Measurements from ENCODE around the gene RNGTT. TPM values are rescaled to one million over a fixed set of nuclear protein-coding genes. Genes with fewer than 3 reads are reported as not detected.
"Not testable (repeated sequence)": the region's sequence is repeated elsewhere in the genome, so short reads cannot be mapped to it uniquely, and the experiment has no call there.

RNGTT gene
- total and polyA plus RNA-seq, 2 donors = 6.8 to 35.0 TPM

- not testable (repeated sequence) for H3K4me1 ChIP-seq (ENCODE audit: insufficient read depth); DNase-seq (ENCODE audit: extremely low spot score); H3K27ac ChIP-seq (ENCODE audit: low read depth); H3K36me3 ChIP-seq (ENCODE audit: insufficient read depth); H3K4me3 ChIP-seq (ENCODE audit: low read depth, low read length)
- WGBS = no CpG with 5 or more reads among the region's 1 CpG
Observed at GRCh38 chr6:88716399-88716798, 247.0 kb downstream of the RNGTT start.

DNA sequence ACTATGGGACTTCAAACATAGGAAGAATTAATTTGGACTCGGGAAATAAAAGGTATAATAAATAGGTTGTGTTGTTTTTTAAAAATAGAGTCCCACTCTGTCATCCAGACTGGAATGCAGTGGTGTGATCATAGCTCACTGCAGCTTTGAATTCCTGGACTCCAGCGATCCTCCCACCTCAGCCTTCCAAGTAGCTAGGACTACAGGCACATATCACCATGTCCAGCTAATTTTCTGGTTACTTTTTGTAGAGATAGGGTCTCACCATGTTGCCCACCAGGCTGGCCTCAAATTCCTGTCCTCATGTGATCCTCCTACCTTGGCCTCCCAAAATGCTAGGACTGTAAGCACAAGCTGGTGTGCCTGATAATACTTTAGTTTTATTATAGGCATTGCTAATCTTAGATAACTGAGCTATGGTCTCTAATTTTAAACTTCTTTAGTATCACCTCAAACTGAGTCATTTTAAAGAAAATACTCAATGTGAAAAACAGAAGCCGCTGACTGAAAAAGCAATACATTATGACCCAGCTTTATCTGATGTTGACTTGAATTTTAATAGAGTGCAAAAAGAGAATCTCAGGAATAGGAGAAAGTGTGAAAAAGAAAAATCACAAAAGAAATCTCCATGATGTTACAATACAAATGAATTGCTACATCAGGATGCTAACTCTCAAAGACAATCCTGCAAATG lies 251.0 kb downstream of the RNGTT start:
- DNase-seq (ENCODE audit: extremely low spot score) = no peak
- H3K4me1 ChIP-seq (ENCODE audit: insufficient read depth) = no peaks in the 10 kb centered on the region
- no peaks in the 10 kb centered on the region for H3K36me3 ChIP-seq (ENCODE audit: insufficient read depth)
- 96% methylated on average over 3 of the region's 3 CpGs for WGBS
- H3K4me3 ChIP-seq (ENCODE audit: low read depth, low read length) = no peak overlapping the region
- H3K27ac ChIP-seq (ENCODE audit: low read depth) = no peak overlapping the region

- no peak for DNase-seq (ENCODE audit: extremely low spot score)
- no peaks in the 10 kb centered on the region for H3K36me3 ChIP-seq (ENCODE audit: insufficient read depth)
- H3K4me3 ChIP-seq (ENCODE audit: low read depth, low read length) = no peak overlapping the region
- no peaks in the 10 kb centered on the region for H3K4me1 ChIP-seq (ENCODE audit: insufficient read depth)
- no peak overlapping the region for H3K27ac ChIP-seq (ENCODE audit: low read depth)
- WGBS = 100% methylated on average over 1 of the region's 1 CpG
Observed at GRCh38 chr6:88709819-88710246, 253.6 kb downstream of the RNGTT start.

DNA sequence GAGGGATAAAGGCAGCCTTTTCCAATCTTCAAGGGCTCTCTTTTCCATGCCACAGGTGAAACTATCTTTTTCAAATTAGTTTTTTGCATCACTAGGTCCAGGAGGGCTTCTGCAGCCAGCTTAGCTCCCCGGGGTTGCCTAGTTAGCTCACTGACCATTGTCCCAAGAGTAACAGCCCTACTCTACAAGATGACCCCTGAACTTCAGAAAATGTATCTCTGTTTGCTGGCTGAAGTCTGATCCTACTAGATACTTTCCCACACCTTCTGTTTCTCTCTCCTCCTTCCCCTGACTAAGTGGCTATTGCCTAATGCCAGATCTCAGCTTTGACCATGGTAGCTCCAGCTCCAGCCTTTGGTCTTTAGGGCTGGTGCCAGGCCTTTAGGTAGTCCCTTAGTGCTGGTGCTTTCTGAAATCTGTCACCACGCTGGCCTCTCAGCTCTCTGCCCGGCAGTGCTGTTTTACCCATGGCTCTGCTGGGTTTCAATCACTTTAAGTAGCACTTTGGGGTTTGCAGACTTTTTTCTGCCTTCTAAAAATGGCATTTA lies 255.1 kb downstream of the RNGTT start:
- no peaks in the 10 kb centered on the region for H3K4me1 ChIP-seq (ENCODE audit: insufficient read depth)
- H3K4me3 ChIP-seq (ENCODE audit: low read depth, low read length) = no peak overlapping the region
- H3K36me3 ChIP-seq (ENCODE audit: insufficient read depth) = no peaks in the 10 kb centered on the region
- DNase-seq (ENCODE audit: extremely low spot score) = no peak
- no peak overlapping the region for H3K27ac ChIP-seq (ENCODE audit: low read depth)
- WGBS = 95% methylated on average over 3 of the region's 3 CpGs

GRCh38 chr6:88705601-88706000 lies 257.8 kb downstream of the RNGTT start:
- Histone ChIP-seq H3K36me3 (ENCODE audit: insufficient read depth) (no peaks in the 10 kb centered on the region), H3K27ac (ENCODE audit: low read depth) (no peak overlapping the region), H3K4me3 (ENCODE audit: low read depth, low read length) (no peak overlapping the region), H3K4me1 (ENCODE audit: insufficient read depth) (no peaks in the 10 kb centered on the region)
- no peak for DNase-seq (ENCODE audit: extremely low spot score)

GRCh38 chr6:88704980-88705379 lies 258.4 kb downstream of the RNGTT start:
- H3K27ac ChIP-seq (ENCODE audit: low read depth) = no peak overlapping the region
- no peak for DNase-seq (ENCODE audit: extremely low spot score)
- H3K36me3 ChIP-seq (ENCODE audit: insufficient read depth) = no peaks in the 10 kb centered on the region
- no peak overlapping the region for H3K4me3 ChIP-seq (ENCODE audit: low read depth, low read length)
- 63% methylated on average over 1 of the region's 1 CpG for WGBS
- no peaks in the 10 kb centered on the region for H3K4me1 ChIP-seq (ENCODE audit: insufficient read depth)

- no peaks in the 10 kb centered on the region for H3K36me3 ChIP-seq (ENCODE audit: insufficient read depth)
- WGBS = 96% methylated on average over 4 of the region's 4 CpGs
- H3K27ac ChIP-seq (ENCODE audit: low read depth) = no peak overlapping the region
- no peak for DNase-seq (ENCODE audit: extremely low spot score)
- H3K4me1 ChIP-seq (ENCODE audit: insufficient read depth) = no peaks in the 10 kb centered on the region
- H3K4me3 ChIP-seq (ENCODE audit: low read depth, low read length) = no peak overlapping the region
Observed at GRCh38 chr6:88702956-88703556, 260.4 kb downstream of the RNGTT start.

GRCh38 chr6:88698661-88699060 lies 264.8 kb downstream of the RNGTT start:
- DNase-seq (ENCODE audit: extremely low spot score) = no peak
- 86% methylated on average over 5 of the region's 5 CpGs for WGBS
- Histone ChIP-seq H3K27ac (ENCODE audit: low read depth) (no peak overlapping the region), H3K4me3 (ENCODE audit: low read depth, low read length) (no peak overlapping the region), H3K36me3 (ENCODE audit: insufficient read depth) (no peaks in the 10 kb centered on the region), H3K4me1 (ENCODE audit: insufficient read depth) (no peaks in the 10 kb centered on the region)

- no peaks in the 10 kb centered on the region for H3K4me1 ChIP-seq (ENCODE audit: insufficient read depth)
- 94% methylated on average over 4 of the region's 4 CpGs for WGBS
- no peak overlapping the region for H3K4me3 ChIP-seq (ENCODE audit: low read depth, low read length)
- no peak overlapping the region for H3K27ac ChIP-seq (ENCODE audit: low read depth)
- DNase-seq (ENCODE audit: extremely low spot score) = no peak
- H3K36me3 ChIP-seq (ENCODE audit: insufficient read depth) = no peaks in the 10 kb centered on the region
Observed at GRCh38 chr6:88695937-88696336, 267.5 kb downstream of the RNGTT start.

DNA sequence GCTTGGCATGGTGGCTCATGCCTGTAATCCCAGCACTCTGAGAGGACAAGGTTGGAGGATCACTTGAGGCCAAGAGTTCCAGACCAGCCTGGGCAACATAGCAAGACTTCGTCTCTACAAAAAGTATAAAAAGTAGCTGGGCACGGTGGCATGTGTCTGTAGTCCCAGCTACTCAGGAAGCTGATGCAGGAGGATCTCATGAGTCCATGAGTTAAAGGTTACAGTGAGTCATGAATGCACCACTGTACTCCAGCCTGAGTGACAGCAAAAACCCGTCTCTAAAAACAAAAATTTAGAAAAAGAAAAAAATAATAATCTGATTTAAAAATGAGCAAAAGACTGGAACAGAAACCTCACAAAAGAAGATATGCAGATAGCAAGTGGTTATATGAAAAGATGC lies 279.7 kb downstream of the RNGTT start:
- no peaks in the 10 kb centered on the region for H3K36me3 ChIP-seq (ENCODE audit: insufficient read depth)
- H3K4me3 ChIP-seq (ENCODE audit: low read depth, low read length) = no peak overlapping the region
- no peaks in the 10 kb centered on the region for H3K4me1 ChIP-seq (ENCODE audit: insufficient read depth)
- H3K27ac ChIP-seq (ENCODE audit: low read depth) = no peak overlapping the region
- no peak for DNase-seq (ENCODE audit: extremely low spot score)
- 93% methylated on average over 3 of the region's 3 CpGs for WGBS

- H3K27ac ChIP-seq (ENCODE audit: low read depth) = no peak overlapping the region
- peaks cover 3% of the 10 kb centered on the region for H3K36me3 ChIP-seq (ENCODE audit: insufficient read depth)
- no peaks in the 10 kb centered on the region for H3K4me1 ChIP-seq (ENCODE audit: insufficient read depth)
- no peak overlapping the region for H3K4me3 ChIP-seq (ENCODE audit: low read depth, low read length)
- WGBS = 87% methylated on average over 6 of the region's 6 CpGs
- no peak for DNase-seq (ENCODE audit: extremely low spot score)
Observed at GRCh38 chr6:88680654-88681053, 282.8 kb downstream of the RNGTT start.

DNA sequence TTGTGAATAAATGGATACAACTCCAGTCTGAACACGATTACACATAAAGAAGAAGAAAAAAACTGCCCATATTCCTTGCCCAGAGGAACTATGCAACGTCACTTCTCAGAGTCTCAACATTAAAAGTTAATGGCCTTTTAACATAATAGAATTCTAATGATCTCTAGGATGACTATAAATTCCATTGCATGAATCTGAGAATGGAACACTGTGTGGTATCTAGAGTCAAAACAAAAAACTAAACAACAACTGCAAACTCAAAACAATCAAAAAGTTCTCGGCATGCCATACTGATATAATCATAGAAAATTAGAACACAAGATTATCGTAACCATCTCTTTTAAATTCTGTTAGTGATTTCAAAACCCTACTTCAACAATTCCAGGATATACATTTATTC lies 283.6 kb downstream of the RNGTT start:
- no peak for DNase-seq (ENCODE audit: extremely low spot score)
- no peaks in the 10 kb centered on the region for H3K4me1 ChIP-seq (ENCODE audit: insufficient read depth)
- H3K27ac ChIP-seq (ENCODE audit: low read depth) = no peak overlapping the region
- H3K4me3 ChIP-seq (ENCODE audit: low read depth, low read length) = no peak overlapping the region
- WGBS = 93% methylated on average over 4 of the region's 4 CpGs
- peaks cover 3% of the 10 kb centered on the region for H3K36me3 ChIP-seq (ENCODE audit: insufficient read depth)

DNA sequence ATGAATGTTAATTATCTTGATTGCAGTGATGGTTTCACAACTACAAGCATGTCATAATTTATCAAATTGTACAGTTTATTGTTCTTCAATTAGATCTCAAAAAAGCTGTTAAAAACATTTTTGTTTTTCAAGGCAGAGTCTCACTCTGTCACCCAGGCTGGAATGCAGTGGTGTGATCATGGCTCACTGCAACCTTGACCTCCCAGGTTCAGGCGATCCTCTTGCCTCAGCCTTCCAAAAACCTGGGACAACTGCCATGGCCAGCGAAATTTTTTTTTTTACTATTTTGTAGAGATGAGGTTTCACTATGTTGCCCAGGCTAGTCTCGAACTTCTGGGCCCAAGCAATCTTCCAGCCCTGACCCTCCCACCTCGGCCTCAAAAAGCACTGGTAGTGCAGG lies 286.1 kb downstream of the RNGTT start:
- no peak for DNase-seq (ENCODE audit: extremely low spot score)
- 95% methylated on average over 4 of the region's 4 CpGs for WGBS
- no peak overlapping the region for H3K4me3 ChIP-seq (ENCODE audit: low read depth, low read length)

GRCh38 chr6:88671624-88672023 lies 291.8 kb downstream of the RNGTT start:
- DNase-seq (ENCODE audit: extremely low spot score) = no peak
- no peak overlapping the region for H3K4me3 ChIP-seq (ENCODE audit: low read depth, low read length)
- H3K4me1 ChIP-seq (ENCODE audit: insufficient read depth) = no peaks in the 10 kb centered on the region
- no peaks in the 10 kb centered on the region for H3K36me3 ChIP-seq (ENCODE audit: insufficient read depth)
- no peak overlapping the region for H3K27ac ChIP-seq (ENCODE audit: low read depth)
- 69% methylated on average over 2 of the region's 2 CpGs for WGBS

More for the DNA sequence above, 286.1 kb downstream of the RNGTT start:
- Histone ChIP-seq H3K27ac (ENCODE audit: low read depth) (no peak overlapping the region), H3K4me1 (ENCODE audit: insufficient read depth) (no peaks in the 10 kb centered on the region), H3K36me3 (ENCODE audit: insufficient read depth) (peaks cover 3% of the 10 kb centered on the region)
